Measurements from ENCODE around the gene GDF11.

GDF11 gene

GRCh38 chr12:55797550-55797949 lies 54.6 kb downstream of the GDF11 start:
- FAIRE-seq = no peak
